Inferior parietal cortex (tissue), 1 donor: ENCODE data around the gene LCAT.

Experiments used
- DNase-seq: peaks from one replicate; pipeline ENCODE4 v3.0.0-alpha.2; 2016; ENCODE audit errors: extremely low spot score

Gene LCAT

DNA sequence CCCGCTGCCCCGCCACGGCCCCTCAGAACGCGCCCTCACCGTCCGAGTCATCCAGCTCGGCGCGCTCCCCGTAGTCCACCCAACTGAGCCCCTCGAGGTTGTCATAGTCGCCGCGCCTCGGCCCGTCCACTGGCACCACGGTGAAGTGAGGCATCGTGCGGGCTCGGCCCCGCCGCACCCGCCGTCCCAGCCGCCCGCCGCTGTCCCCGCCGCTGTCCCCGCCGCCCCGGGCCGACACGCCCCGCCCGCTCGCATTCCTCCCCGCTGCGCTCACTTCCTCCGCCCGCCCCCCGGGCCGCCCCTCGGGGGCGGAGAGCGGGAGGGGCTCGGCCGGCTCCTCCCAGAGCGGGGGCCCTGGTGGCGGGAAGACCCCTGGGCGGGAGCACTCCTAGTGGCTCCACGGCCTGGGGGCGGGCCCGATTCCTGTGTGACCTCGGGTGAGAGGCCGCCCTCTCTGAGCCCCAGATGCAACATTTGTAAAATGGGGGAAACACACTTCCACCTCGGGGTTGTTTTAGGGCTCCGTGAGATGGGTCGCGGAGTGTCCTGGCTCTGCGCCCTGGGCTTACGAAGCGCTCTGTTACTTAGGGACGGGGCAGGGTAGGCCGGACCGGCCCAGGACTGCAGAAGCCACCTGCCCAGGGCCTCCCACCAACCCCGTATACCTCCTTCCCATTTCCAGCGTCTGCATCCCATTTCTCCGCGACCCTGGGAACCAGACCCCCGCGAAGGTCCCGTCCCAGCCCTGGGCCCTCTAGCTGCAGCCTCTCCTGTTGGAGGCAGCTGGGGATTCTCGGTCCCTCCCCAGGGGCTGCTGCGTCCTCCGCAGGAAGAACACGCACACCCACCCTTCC lies 24.7 kb upstream of the LCAT start, which contains the start of gene SLC12A4:
Gene SLC12A4, minus strand, starts transcription at position 238 of the 854 bp plus-strand sequence. Its CDS starts 84 bp downstream, at position 154.
- DNase-seq, result peak; percentile 54

DNA sequence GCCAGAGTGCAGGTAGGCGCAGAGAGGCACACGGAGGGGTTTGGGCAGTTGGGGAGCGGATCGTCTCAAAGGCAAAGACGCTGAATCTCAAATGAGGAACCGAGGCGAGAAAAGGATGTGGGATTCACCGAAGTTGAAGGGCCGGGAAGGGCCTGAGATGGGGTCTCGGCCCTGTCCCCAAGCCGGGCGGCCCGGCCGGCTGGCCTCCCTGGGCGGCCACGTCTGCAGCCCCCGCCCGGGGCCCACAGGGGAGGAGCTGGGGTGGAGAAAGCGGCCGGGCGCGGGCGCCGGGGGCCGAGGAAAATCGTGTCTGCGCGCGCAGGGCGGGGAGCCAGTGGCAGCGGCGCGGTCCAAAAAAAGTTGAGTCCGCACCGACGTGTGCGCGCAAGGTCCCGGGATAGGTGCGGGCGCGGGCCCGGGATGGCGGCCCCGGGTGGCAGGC lies 24.1 kb upstream of the LCAT start:
- DNase-seq, result no peak

- no peak for DNase-seq
Observed at GRCh38 chr16:67967183-67967957, 23.4 kb upstream of the LCAT start.

- no peak for DNase-seq
Observed at GRCh38 chr16:67966549-67967182, 22.7 kb upstream of the LCAT start.

DNA sequence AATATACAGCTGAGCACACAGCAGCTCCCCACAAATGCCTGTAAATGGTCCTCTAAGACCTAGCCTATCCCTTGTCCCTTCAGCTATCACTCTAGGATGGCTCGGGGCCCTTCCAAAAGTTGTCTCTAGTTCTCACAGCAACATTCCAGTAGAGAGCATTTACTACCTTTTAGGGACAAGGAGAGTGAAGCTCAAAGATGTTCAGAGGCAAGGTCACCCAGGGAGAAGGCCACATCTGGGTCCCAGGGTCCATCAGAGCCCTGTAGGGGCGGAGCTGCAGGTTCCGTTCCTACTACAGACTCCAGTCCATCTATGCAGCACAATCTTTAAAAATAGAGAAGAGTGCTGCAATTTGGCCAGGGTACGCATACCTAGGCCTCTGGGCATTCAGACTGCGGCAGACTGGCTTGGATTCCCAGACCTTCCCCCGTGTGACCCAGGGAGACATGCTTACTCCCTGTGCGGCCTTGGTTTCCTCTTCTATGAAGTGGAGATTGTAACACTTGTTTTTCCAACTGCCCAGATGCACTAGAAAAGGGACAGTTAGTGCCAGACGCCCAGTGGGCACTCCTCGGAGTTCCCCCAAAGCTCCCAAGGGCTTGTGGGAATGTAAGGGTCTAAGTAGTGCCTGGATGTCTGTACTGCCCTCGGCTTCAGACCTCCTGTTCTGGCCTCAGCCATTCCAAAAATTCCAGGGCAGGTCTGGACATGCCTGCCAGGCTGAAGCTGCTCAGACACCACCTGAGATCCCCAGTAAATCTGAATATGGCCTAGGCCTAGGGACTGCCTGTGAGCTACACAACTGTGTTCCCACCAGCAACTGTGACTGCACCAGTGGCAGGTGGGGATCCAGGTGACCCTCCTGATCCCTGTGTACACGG lies 22.0 kb upstream of the LCAT start:
- no peak for DNase-seq

DNA sequence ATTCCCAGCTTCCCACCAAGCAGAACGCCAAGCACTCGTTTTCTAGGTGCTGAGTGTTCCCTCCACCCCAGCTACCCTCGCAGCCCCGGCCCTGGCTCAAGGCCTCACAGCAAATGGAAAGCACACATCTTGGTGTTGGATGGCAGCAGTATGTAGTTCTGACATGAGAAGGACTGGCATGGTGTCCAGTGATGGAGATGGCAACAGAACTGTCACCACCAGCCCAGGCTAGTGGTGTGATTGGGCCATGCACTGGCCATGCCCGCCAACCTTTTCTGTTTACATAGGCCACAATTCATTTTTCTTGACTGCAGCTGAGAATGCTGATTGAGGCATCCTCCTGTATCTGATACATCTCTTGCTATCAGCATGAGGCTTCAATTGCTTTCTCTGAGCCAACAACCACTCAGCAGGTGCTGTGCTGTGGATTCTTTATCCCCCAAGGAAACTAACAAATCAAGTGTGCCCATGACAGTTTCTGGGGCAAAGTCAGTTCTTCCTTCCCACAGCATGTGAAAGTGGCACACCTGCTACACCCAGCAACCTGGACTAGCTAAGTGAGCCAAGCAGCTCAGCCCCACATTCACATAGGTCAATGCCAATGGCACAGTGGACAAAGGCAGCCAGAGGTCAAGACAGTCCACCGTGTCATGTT lies 20.7 kb upstream of the LCAT start:
- DNase-seq, result no peak

DNA sequence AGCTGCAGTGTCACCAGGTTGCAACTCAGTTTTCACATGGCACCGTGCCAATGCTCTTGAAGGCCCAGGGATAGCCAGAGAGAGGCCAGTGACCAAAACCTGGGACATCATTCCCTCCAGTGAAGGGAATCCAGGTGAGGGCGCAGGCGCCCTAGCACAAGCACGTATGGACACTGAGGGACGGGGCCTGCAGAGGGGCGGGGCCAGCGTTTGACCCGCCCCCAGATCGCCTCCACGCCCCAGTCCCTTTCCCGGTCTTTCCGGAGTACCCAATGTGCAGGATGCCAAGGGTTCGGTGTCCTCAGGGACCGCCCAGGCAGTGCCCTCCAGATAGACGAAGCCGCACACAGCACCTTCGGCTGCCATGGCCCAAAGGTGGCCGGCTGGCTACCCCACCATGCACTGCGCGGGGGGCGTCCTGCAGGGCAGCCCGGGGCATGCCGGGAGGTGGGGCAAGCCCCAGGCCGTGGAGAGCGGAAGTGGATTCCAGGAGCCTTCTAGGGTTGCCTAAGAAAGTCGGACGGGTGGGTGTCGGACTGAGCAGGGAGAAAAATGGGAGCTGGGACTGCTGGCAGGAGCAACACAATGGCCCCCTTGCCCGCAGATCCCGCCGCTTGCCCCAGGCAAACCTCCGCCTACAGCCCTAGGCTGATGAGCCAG lies 19.9 kb upstream of the LCAT start:
- no peak for DNase-seq

DNA sequence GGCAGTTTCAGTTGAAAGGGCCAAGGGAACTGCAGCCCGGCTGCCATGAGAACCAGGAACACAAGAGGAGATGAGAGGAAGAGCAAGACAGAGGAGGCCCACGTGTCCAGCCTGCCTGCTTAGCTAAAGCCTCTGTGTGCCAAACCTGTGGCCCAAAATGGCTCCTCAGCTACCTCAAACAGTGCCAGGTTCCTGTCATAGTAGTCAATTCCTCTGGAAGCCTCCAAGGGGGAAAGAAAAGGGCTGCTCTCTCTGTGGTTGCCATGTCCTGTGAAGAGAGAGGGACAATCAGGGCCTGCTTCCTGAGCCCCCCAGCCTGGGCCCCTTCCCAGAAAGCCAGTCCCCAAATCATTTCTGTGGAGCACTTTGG lies 19.4 kb upstream of the LCAT start:
- no peak for DNase-seq

DNA sequence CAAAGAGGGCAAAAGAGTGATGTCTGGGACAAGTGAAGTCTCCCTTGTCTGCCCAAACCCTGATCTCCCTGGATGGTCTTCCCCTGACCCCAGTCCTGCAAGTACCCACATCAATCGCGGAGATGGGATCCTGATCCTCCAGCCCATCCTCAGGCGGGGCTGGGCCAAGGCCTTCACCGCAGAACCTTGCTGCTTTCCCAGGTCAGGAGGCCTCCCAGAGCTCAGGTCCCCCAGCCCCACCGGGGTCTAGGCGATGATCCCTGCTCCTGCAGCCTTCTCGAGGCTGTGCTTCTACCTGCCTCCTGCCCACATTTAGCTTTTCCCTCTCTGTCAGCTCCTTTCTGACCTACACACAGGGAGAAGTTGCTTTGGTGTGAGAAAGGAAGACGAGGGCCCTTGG lies 18.2 kb upstream of the LCAT start:
- DNase-seq, result no peak

- DNase-seq, result no peak
Observed at GRCh38 chr16:67961551-67961957, 17.6 kb upstream of the LCAT start.

- DNase-seq, result no peak
Observed at GRCh38 chr16:67959536-67960329, 15.8 kb upstream of the LCAT start.

GRCh38 chr16:67957622-67958021 lies 13.7 kb upstream of the LCAT start:
- DNase-seq, result no peak

- DNase-seq, result no peak
Observed at GRCh38 chr16:67954421-67955196, 10.7 kb upstream of the LCAT start.

- no peak for DNase-seq
Observed at GRCh38 chr16:67953641-67954375, 9.9 kb upstream of the LCAT start.

- peak; percentile 67 for DNase-seq
Observed at GRCh38 chr16:67951485-67951884, 7.6 kb upstream of the LCAT start.

DNA sequence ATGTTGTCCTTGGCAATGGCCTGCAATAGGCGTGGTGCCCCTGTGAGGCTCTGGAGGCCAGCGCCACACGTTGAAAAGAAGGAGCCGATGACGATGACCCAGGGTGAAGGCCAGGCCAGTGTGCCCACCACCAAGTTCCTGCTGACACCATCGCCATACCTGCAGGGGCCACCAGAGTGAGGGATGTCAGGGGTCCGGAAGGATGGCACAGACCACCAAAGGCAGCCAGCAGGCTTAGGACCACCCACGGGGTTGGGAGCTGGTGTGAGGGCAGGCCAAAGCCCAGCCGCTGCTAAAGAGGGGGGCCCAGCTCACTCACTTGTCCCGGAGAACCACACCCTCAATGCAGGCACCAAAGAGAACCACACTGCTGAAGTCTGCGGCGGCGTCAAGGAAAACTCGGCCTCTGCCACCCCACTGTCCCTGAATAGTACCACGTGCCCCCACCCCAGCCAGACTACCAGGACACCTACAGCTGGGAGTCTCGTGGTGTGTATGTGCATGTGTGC lies 6.5 kb upstream of the LCAT start:
- DNase-seq, result no peak

- no peak for DNase-seq
Observed at GRCh38 chr16:67949645-67950044, 5.7 kb upstream of the LCAT start.

GRCh38 chr16:67948015-67948414 lies 4.1 kb upstream of the LCAT start:
- DNase-seq, result no peak
